Measurements from ENCODE around the gene SDHAF2. TPM values are rescaled to one million over a fixed set of nuclear protein-coding genes. Genes with fewer than 3 reads are reported as not detected.

Gene SDHAF2
- total and polyA plus RNA-seq, 9 of the 15 experiments (the other 6 are each of a cell fraction or from before 2014, with no cell fraction given): 21.2 to 144 (median 40.4) TPM

DNA sequence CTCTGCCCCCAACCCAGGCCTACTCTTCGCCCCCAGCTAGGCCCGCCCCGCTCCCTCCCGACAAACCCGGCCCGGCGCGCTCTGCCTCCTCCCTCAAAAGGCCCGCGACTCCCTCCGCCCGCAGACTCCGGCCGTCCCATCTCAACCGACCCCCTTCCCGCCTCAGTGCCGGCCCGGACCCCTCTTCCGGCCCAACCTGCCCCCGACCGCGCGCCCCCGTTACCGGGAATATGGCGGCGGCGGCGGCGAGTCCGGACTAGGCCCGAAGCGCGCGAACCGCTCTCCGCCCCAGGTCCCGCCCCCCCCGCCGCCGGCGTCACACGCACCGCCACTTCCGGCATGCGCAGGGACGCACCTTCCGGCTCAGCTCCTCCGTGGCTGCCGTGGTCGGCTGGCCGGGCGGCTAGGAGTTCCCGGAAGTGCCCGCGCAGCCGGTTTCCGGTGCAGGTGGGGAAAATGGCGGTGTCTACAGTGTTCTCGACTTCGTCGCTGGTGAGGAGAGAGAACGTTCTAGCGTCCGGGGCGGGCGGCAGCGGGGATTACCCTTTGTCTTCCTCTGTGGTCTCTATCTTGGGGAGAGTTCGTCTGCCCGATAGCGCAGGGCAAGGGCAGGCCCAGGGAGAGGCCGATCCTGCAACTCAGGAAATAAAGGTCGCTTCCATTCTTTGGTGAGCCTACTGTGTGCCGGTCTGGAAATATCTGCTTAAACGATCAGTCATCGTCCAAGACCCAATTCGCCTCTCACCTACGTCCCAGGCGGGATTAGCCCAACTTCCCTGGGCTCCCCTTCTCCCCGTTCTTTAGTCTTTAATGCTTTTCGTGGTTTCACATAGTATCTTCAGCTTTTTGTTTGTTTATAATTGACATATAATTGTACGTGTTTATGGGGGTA lies at the start of gene SDHAF2, which contains the start of gene CPSF7 (continued):
- no peak for TF ChIP-seq HMGN3 (IDR thresholded peaks at IDR 0.05; ENCODE audit: borderline replicate concordance, extremely low read depth, insufficient read length, low read depth, low read length)
- TF ChIP-seq, protein P1, sequence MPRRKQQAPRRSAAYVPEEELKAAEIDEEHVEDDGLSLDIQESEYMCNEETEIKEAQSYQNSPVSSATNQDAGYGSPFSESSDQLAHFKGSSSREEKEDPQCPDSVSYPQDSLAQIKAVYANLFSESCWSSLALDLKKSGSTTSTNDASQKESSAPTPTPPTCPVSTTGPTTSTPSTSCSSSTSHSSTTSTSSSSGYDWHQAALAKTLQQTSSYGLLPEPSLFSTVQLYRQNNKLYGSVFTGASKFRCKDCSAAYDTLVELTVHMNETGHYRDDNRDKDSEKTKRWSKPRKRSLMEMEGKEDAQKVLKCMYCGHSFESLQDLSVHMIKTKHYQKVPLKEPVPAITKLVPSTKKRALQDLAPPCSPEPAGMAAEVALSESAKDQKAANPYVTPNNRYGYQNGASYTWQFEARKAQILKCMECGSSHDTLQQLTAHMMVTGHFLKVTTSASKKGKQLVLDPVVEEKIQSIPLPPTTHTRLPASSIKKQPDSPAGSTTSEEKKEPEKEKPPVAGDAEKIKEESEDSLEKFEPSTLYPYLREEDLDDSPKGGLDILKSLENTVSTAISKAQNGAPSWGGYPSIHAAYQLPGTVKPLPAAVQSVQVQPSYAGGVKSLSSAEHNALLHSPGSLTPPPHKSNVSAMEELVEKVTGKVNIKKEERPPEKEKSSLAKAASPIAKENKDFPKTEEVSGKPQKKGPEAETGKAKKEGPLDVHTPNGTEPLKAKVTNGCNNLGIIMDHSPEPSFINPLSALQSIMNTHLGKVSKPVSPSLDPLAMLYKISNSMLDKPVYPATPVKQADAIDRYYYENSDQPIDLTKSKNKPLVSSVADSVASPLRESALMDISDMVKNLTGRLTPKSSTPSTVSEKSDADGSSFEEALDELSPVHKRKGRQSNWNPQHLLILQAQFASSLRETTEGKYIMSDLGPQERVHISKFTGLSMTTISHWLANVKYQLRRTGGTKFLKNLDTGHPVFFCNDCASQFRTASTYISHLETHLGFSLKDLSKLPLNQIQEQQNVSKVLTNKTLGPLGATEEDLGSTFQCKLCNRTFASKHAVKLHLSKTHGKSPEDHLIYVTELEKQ (CRISPR knock-in tag; IDR thresholded peaks at IDR 0.05): no peak
- TF ChIP-seq, protein P2, sequence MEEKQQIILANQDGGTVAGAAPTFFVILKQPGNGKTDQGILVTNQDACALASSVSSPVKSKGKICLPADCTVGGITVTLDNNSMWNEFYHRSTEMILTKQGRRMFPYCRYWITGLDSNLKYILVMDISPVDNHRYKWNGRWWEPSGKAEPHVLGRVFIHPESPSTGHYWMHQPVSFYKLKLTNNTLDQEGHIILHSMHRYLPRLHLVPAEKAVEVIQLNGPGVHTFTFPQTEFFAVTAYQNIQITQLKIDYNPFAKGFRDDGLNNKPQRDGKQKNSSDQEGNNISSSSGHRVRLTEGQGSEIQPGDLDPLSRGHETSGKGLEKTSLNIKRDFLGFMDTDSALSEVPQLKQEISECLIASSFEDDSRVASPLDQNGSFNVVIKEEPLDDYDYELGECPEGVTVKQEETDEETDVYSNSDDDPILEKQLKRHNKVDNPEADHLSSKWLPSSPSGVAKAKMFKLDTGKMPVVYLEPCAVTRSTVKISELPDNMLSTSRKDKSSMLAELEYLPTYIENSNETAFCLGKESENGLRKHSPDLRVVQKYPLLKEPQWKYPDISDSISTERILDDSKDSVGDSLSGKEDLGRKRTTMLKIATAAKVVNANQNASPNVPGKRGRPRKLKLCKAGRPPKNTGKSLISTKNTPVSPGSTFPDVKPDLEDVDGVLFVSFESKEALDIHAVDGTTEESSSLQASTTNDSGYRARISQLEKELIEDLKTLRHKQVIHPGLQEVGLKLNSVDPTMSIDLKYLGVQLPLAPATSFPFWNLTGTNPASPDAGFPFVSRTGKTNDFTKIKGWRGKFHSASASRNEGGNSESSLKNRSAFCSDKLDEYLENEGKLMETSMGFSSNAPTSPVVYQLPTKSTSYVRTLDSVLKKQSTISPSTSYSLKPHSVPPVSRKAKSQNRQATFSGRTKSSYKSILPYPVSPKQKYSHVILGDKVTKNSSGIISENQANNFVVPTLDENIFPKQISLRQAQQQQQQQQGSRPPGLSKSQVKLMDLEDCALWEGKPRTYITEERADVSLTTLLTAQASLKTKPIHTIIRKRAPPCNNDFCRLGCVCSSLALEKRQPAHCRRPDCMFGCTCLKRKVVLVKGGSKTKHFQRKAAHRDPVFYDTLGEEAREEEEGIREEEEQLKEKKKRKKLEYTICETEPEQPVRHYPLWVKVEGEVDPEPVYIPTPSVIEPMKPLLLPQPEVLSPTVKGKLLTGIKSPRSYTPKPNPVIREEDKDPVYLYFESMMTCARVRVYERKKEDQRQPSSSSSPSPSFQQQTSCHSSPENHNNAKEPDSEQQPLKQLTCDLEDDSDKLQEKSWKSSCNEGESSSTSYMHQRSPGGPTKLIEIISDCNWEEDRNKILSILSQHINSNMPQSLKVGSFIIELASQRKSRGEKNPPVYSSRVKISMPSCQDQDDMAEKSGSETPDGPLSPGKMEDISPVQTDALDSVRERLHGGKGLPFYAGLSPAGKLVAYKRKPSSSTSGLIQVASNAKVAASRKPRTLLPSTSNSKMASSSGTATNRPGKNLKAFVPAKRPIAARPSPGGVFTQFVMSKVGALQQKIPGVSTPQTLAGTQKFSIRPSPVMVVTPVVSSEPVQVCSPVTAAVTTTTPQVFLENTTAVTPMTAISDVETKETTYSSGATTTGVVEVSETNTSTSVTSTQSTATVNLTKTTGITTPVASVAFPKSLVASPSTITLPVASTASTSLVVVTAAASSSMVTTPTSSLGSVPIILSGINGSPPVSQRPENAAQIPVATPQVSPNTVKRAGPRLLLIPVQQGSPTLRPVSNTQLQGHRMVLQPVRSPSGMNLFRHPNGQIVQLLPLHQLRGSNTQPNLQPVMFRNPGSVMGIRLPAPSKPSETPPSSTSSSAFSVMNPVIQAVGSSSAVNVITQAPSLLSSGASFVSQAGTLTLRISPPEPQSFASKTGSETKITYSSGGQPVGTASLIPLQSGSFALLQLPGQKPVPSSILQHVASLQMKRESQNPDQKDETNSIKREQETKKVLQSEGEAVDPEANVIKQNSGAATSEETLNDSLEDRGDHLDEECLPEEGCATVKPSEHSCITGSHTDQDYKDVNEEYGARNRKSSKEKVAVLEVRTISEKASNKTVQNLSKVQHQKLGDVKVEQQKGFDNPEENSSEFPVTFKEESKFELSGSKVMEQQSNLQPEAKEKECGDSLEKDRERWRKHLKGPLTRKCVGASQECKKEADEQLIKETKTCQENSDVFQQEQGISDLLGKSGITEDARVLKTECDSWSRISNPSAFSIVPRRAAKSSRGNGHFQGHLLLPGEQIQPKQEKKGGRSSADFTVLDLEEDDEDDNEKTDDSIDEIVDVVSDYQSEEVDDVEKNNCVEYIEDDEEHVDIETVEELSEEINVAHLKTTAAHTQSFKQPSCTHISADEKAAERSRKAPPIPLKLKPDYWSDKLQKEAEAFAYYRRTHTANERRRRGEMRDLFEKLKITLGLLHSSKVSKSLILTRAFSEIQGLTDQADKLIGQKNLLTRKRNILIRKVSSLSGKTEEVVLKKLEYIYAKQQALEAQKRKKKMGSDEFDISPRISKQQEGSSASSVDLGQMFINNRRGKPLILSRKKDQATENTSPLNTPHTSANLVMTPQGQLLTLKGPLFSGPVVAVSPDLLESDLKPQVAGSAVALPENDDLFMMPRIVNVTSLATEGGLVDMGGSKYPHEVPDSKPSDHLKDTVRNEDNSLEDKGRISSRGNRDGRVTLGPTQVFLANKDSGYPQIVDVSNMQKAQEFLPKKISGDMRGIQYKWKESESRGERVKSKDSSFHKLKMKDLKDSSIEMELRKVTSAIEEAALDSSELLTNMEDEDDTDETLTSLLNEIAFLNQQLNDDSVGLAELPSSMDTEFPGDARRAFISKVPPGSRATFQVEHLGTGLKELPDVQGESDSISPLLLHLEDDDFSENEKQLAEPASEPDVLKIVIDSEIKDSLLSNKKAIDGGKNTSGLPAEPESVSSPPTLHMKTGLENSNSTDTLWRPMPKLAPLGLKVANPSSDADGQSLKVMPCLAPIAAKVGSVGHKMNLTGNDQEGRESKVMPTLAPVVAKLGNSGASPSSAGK (IDR thresholded peaks at IDR 0.05): no peak
- peak; percentile 46 for TF ChIP-seq L3MBTL2 (IDR thresholded peaks at IDR 0.05)
- peak; percentile 92 for TF ChIP-seq TBP (optimal IDR thresholded peaks at IDR 0.05; ENCODE audit: low read depth, low read length)
- TF ChIP-seq, protein P3, sequence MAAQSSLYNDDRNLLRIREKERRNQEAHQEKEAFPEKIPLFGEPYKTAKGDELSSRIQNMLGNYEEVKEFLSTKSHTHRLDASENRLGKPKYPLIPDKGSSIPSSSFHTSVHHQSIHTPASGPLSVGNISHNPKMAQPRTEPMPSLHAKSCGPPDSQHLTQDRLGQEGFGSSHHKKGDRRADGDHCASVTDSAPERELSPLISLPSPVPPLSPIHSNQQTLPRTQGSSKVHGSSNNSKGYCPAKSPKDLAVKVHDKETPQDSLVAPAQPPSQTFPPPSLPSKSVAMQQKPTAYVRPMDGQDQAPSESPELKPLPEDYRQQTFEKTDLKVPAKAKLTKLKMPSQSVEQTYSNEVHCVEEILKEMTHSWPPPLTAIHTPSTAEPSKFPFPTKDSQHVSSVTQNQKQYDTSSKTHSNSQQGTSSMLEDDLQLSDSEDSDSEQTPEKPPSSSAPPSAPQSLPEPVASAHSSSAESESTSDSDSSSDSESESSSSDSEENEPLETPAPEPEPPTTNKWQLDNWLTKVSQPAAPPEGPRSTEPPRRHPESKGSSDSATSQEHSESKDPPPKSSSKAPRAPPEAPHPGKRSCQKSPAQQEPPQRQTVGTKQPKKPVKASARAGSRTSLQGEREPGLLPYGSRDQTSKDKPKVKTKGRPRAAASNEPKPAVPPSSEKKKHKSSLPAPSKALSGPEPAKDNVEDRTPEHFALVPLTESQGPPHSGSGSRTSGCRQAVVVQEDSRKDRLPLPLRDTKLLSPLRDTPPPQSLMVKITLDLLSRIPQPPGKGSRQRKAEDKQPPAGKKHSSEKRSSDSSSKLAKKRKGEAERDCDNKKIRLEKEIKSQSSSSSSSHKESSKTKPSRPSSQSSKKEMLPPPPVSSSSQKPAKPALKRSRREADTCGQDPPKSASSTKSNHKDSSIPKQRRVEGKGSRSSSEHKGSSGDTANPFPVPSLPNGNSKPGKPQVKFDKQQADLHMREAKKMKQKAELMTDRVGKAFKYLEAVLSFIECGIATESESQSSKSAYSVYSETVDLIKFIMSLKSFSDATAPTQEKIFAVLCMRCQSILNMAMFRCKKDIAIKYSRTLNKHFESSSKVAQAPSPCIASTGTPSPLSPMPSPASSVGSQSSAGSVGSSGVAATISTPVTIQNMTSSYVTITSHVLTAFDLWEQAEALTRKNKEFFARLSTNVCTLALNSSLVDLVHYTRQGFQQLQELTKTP (IDR thresholded peaks at IDR 0.05; ENCODE audit: low read depth in 1 of 2, partially characterized antibody in 2 of 2): peak in 1 of 2 experiments; percentile 49
